Activated naive CD4-positive, alpha-beta T cell treated with Interleukin-2 at 50 U/mL for 16 hours (primary cell): ENCODE results near the gene ADAMTS20.

Experiments used
- DNase-seq: peaks from one replicate; pipeline ENCODE4 v3.0.0-alpha.2; 2020

ADAMTS20 gene

GRCh38 chr12:43312991-43313505, 239.0 kb downstream of the ADAMTS20 start:
- DNase-seq, result no peak

DNA sequence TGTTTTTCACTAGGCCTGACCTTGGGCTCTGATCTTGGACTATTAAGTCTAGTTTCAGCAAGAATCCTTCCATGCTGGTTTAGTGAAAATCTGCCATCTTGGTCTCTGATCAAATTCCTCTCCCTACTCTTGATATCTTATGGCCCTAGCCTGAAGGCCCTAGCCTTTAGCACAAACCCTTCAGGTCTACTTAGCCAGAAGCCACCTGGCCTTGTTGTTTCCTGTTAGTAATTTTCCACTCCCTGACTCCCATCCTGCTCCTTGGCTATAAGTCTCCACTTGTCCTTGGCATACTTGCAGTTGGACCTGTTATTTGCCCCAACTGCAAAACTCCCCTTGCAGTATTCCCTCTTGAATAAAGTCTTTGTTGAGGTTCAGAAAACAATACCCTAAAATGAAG, 241.4 kb downstream of the ADAMTS20 start:
- DNase-seq, result no peak

DNA sequence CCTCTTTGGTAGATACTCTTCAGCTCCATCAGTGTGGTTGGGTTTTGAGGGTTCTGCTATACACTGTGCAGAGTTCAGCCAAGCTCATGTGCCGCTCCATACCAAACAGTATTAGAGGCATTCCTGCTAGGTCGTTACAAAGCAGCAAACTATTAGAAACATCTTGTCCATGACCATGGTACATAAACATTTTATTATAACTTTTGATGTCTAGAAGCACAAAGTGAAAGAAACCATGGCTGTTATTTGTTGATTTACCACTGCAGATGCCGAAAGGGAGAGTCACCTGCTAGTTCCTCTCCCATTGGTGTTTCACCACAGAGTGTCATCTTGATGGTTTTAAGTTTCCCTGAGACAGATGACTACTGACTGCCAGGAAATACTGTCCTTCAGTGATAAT, 242.0 kb downstream of the ADAMTS20 start:
- DNase-seq, result no peak

DNA sequence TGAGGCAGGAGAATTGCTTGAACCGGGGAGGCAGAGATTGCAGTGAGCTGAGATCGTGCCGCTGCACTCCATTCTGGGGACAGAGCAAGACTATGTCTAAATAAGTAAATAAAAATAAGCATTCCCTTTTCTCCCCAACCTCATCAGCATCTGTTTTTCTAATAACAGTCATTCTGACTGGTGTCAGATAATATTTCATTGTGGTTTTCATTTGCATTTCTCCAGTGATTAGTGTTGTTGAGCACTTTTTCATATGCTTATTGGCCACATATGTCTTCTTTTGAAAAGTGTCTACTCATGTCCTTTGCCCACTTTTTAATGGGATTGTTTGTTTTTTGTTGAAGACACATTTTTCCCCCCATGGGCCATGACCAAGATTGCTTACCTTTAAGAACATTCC, 243.2 kb downstream of the ADAMTS20 start:
- no peak for DNase-seq

- no peak for DNase-seq
Observed at GRCh38 chr12:43307126-43307525, 244.9 kb downstream of the ADAMTS20 start.

DNA sequence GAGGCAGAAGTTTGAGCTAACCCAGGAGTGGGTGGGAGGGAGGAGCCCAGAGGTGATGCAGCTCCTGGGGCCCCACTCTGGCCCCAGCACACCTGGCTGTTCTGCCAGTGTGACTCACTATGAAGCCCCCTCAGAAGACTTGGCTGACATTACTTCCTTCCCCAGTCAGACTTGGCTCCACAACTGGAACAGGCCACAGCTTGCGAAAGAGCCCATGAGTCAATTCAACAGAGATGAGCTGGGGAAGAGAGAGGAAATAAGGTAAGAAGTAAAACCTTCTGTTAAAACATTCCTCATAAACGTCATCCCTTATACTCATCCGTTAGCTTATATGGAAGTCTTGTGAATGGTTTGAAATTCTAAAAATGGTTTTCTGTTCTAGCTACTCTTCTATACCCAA, 245.9 kb downstream of the ADAMTS20 start:
- no peak for DNase-seq

- no peak for DNase-seq
Observed at GRCh38 chr12:43305065-43305464, 246.9 kb downstream of the ADAMTS20 start.
